PC-3 (cell line): ENCODE data around the gene RBM33.

Experiments used
- CTCF ChIP-seq: fragments of 300-600 bp; sonication (generic); conservative IDR thresholded peaks from 2 replicates; pipeline ENCODE4 v1.5.1; 2017; ENCODE audit warnings: antibody characterized with exemption, low read depth, mild to moderate bottlenecking, low read length
- EZH2 ChIP-seq: fragments of 300-600 bp; sonication (generic); IDR thresholded peaks from one replicate; pipeline ENCODE4 v1.6.1; 2017; ENCODE audit warnings: antibody characterized with exemption, mild to moderate bottlenecking, low read length; ENCODE audit not compliant: unreplicated experiment

DNA sequence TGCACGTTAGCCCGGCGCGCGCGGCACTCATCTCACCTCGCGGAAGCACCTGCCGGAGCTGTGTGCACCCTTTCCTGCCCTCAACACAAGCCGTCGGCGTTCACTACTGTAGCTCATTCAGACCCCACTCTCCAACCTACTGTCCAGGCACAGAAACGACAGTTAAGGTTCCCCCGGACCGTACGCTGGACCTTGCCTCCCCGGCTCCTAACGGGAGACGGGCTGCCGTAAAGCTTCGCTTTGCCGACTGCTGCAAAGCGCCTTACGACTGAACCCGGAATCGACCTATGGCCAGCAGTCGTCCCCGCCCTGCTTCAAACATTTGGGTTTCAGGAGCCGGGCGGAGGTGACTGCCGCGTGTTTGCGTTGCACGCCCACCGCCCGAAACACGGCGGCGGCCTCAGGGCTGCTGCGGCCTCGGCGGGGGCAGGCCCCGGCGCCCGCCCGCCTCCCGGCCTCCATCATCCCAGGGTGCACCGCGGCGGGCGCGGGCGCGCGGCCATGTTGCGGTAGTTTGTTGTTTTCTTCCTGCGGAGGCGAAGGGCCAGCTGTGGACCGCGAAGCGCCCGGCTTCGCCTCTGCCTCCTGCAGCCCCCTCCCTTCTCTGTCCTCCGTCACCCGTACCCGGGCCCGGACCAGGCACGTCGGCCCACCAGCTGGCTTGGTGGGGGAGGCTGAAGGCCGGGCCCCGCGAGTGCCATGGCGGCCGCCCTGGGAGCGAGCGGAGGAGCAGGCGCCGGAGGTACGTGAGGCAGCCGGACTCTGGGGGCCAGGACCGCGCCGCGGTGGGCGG lies at the start of gene RBM33:
- TF ChIP-seq CTCF (no peak), EZH2 (no peak)
